ENCODE measurements around the gene H1-8.

GRCh38 chr3:129549805-129550204 lies 6.8 kb downstream of the H1-8 start:
- TF ChIP-seq CTCF (IDR thresholded peaks at IDR 0.05) (no peak), POLR2A (IDR thresholded peaks at IDR 0.05) (no peak), POLR2AphosphoS5 (IDR thresholded peaks at IDR 0.05) (no peak), EP300 (IDR thresholded peaks at IDR 0.05) (no peak)
